ENCODE data around the gene GNG7.

GRCh38 chr19:2610637-2611482, 91.6 kb downstream of the GNG7 start:
- TF ChIP-seq CTCF (IDR thresholded peaks at IDR 0.05) (peak; percentile 87 to 98 (median 97)), POLR2A (IDR thresholded peaks at IDR 0.05) (peak in 1 of 2 donors; percentile 50)

Measured in adrenal gland (tissue), 5 donors.